Adrenal gland (tissue), 12 donors: ENCODE measurements around the gene RASGRP4. TPM values are rescaled to one million over a fixed set of nuclear protein-coding genes. Genes with fewer than 3 reads are reported as not detected.
A peak's percentile ranks its signal among the peaks of the same experiment; 100 is the strongest.

ENCODE experiments used
- DNase-seq, 7 donors: peaks; one replicate each; pipeline ENCODE4 v3.0.0-alpha.2; 2019 to 2020
- H3K27ac ChIP-seq, 5 donors: fragments of 200-600 bp; sonication (generic) in 4 of 5; 1 replicate in 3 of 5; 2 replicates in 2 of 5; pipeline versions ENCODE4 v1.5.1 to v1.8.0; 2016 to 2020; ENCODE audit warnings: mild to moderate bottlenecking in 1 of 5
- H3K27me3 ChIP-seq: fragments of 200-600 bp; 2 replicates; pipeline ENCODE4 v1.8.0; 2021
- H3K36me3 ChIP-seq, 2 donors: fragments of 200-600 bp; replicated peaks in 1 of 2; 1 replicate in 1 of 2; 2 replicates in 1 of 2; pipeline versions ENCODE4 v1.5.1 to v1.8.0; 2018 to 2022
- H3K4me1 ChIP-seq, 2 donors: fragments of 200-600 bp; replicated peaks in 1 of 2; 1 replicate in 1 of 2; 2 replicates in 1 of 2; pipeline versions ENCODE4 v1.5.1 to v1.8.0; 2018 to 2021
- H3K4me3 ChIP-seq, 4 donors: fragments of 200-600 bp; sonication (generic) in 3 of 4; one replicate each; pipeline ENCODE4 v1.5.1; 2016 to 2018
- H3K9me3 ChIP-seq, 3 donors: fragments of 200-600 bp; sonication (generic) in 1 of 3; replicated peaks in 1 of 3; 1 replicate in 2 of 3; 2 replicates in 1 of 3; pipeline versions ENCODE4 v1.5.1 to v1.8.0; 2016 to 2021
- CTCF ChIP-seq, 6 experiments: fragments of 450-650 bp in 4 of 6; fragments of 200-600 bp in 2 of 6; sonication (generic) in 1 of 6; IDR thresholded peaks; 1 replicate in 5 of 6; 2 replicates in 1 of 6; pipeline versions ENCODE4 v1.5.1 to v1.8.0; 2016 to 2021; ENCODE audit warnings: antibody characterized with exemption in 6 of 6, mild to moderate bottlenecking in 2 of 6, moderate library complexity in 1 of 6
- POLR2A ChIP-seq, 2 donors: fragments of 450-650 bp; IDR thresholded peaks; one replicate each; pipeline ENCODE4 v1.6.1; 2017; ENCODE audit warnings: antibody characterized with exemption in 2 of 2, mild to moderate bottlenecking in 2 of 2, moderate library complexity in 1 of 2
- WGBS, 4 donors: extraction: QIAGEN DNeasy Blood & Tissue Kit in 2 of 4; methylation state at CpG; one replicate each; pipeline versions ENCODE4 v1.1.5 to v1.1.7; 2013 to 2017; 5-methylcytosine and 5-hydroxymethylcytosine counted together
- intact Hi-C, 2 donors: fragments of 100-400 bp; cut with DNase I; formaldehyde crosslinking; loops; one replicate each; pipeline versions ENCODE4 v1.14.1 to v1.15.0; 2022 to 2023
- polyA plus RNA-seq, 3 donors: library from polyadenylated mRNA; stranded (reverse); fragments of 200-250 nt in 2 of 3; fragments of 350-450 nt in 1 of 3; fragmentation: Illumina TruSeq in 1 of 3; extraction: RNeasy Lipid Tissue Mini Kit (QIAGEN cat#74804) in 1 of 3; gene quantifications; one replicate each; pipeline ENCODE4 v1.2.3, GENCODE V29; 2013 to 2014
- total RNA-seq, 9 donors: library from RNA; depleted of rRNA in 4 of 9; stranded (reverse); fragments of >200 nt in 4 of 9; fragments of 120-200 nt in 1 of 9; fragmentation: NEBNext Ultra II Directional in 1 of 9; extraction: Animal tissue kit (Norgen Biotek cat#: 25700) in 1 of 9; gene quantifications; one replicate each; pipeline versions ENCODE4 v1.1.0 to v1.2.4, GENCODE V29; 2013 to 2023
- donor health status: healthy with polysubstance abuse.
- donor health status: Bipolar disorder and iron deficiency.
- donor health status: DM: yes; HTN: yes; CAD: no.
- donor health status: DM: no; HTN: no; CAD: no.
- donor health status: DM: no; HTN: no; CAD: no.
- donor health status: DM: yes; HTN: yes; CAD: no.

The RASGRP4 gene
- total and polyA plus RNA-seq, 12 donors: 0.22 to 10.0 (median 4.2) TPM

GRCh38 chr19:38378866-38379265 is 47.2 kb downstream of the RASGRP4 start:
- Histone ChIP-seq H3K27me3 (no peaks in the 10 kb centered on the region), H3K9me3 (no peaks in the 10 kb centered on the region), H3K36me3 (peaks cover 0 to 55% of the 10 kb centered on the region in 2 donors), H3K4me3 (no peak overlapping the region), H3K27ac (no peak overlapping the region), H3K4me1 (peaks cover 13 to 21% of the 10 kb centered on the region in 2 donors)
- WGBS, 4 donors: 92 to 97% (median 95%) methylated on average over 6 to 10 of the region's 10 CpGs
- no peak for DNase-seq
- no peak for TF ChIP-seq POLR2A (IDR thresholded peaks at IDR 0.05)
- TF ChIP-seq CTCF (IDR thresholded peaks at IDR 0.05): no peak
- intact Hi-C loops: no loop called here

- TF ChIP-seq POLR2A (IDR thresholded peaks at IDR 0.05): no peak
- TF ChIP-seq CTCF (IDR thresholded peaks at IDR 0.05): no peak
- H3K36me3 ChIP-seq: peaks cover 0 to 37% of the 10 kb centered on the region in 2 donors
- H3K4me1 ChIP-seq: peaks cover 13 to 21% of the 10 kb centered on the region in 2 donors
- 92 to 100% (median 97%) methylated on average over 4 of the region's 4 CpGs for WGBS, 4 donors
- intact Hi-C loops: no loop called here
- no peak overlapping the region for H3K4me3 ChIP-seq
- H3K27me3 ChIP-seq: no peaks in the 10 kb centered on the region
- H3K27ac ChIP-seq: no peak overlapping the region
- no peak for DNase-seq
- no peaks in the 10 kb centered on the region for H3K9me3 ChIP-seq
Measured at GRCh38 chr19:38377052-38377451, 49.0 kb downstream of the RASGRP4 start.

- Histone ChIP-seq H3K36me3 (peaks cover 0 to 32% of the 10 kb centered on the region in 2 donors), H3K27me3 (no peaks in the 10 kb centered on the region), H3K27ac (no peak overlapping the region), H3K9me3 (no peaks in the 10 kb centered on the region), H3K4me1 (peaks cover 13 to 21% of the 10 kb centered on the region in 2 donors), H3K4me3 (no peak overlapping the region)
- intact Hi-C loops: no loop called here
- no peak for DNase-seq
- WGBS, 4 donors: 63 to 84% (median 71%) methylated on average over 3 of the region's 3 CpGs
- TF ChIP-seq CTCF (IDR thresholded peaks at IDR 0.05) (no peak), POLR2A (IDR thresholded peaks at IDR 0.05) (no peak)
Measured at GRCh38 chr19:38376576-38376975, 49.4 kb downstream of the RASGRP4 start.

GRCh38 chr19:38375748-38376147 is 50.3 kb downstream of the RASGRP4 start:
- no peak for TF ChIP-seq POLR2A (IDR thresholded peaks at IDR 0.05)
- TF ChIP-seq CTCF (IDR thresholded peaks at IDR 0.05): no peak
- intact Hi-C loops: no loop called here
- peak overlapping the region in 2 of 4 donors; percentile 9 to 76 for H3K4me3 ChIP-seq
- H3K9me3 ChIP-seq: no peaks in the 10 kb centered on the region
- peaks cover 0 to 24% of the 10 kb centered on the region in 2 donors for H3K36me3 ChIP-seq
- H3K27ac ChIP-seq: no peak overlapping the region
- WGBS, 4 donors: 58 to 78% (median 73%) methylated on average over 3 to 5 of the region's 5 CpGs
- no peaks in the 10 kb centered on the region for H3K27me3 ChIP-seq
- DNase-seq: no peak
- H3K4me1 ChIP-seq: peaks cover 13 to 21% of the 10 kb centered on the region in 2 donors
